Adrenal gland (tissue), 5 donors: Measurements from ENCODE around the gene INSRR.

ENCODE experiments used
- POLR2A ChIP-seq, 2 donors: fragments of 450-650 bp; IDR thresholded peaks; one replicate each; pipeline ENCODE4 v1.6.1; 2017; ENCODE audit warnings: antibody characterized with exemption in 2 of 2, mild to moderate bottlenecking in 2 of 2, moderate library complexity in 1 of 2
- TF ChIP-seq, protein P1 (sequence below), 6 experiments: fragments of 450-650 bp in 4 of 6; fragments of 200-600 bp in 2 of 6; sonication (generic) in 1 of 6; IDR thresholded peaks; 1 replicate in 5 of 6; 2 replicates in 1 of 6; pipeline versions ENCODE4 v1.5.1 to v1.8.0; 2016 to 2021; ENCODE audit warnings: antibody characterized with exemption in 6 of 6, mild to moderate bottlenecking in 2 of 6, moderate library complexity in 1 of 6
- donor health status: DM: no; HTN: no; CAD: no.

DNA sequence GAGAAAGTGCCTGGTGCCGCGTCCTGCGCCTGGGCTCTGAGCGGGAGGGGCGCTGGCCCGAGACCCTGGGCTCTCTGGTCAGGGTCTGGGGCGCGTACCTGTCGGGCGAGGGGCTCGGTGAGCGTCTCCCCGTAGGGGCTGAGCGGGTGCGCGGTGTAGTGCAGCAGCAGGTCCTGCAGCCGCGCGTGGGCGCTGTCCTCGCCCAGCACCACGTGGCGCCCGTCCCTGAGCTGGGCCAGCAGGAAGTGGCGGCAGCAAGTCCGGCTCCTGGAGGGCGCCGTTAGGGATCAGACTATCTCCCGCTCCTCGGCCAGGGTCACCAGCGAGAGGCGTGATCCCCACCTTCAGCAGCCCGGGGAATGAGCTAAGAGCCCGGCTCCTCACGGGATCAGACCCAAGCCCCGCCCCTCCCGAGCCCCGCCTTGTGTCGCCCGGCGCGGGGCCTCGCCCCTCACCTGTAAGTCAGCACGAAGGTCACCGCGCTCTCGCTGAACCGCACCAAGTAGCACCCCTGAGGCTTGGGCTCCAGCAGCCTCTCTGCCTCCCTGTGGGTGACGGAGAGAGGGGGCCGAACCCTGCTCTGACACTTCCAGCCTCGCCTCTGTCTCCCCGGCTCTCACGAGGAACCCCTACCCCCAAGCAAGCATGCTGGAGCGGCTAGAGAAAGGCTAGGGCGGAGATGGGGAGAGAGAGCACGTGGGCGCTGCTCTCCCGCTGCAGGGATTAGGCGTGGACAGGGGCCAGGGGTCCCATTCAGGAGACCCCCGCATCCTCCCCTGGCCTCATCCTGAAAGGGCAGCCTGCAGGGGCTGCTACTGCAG is 45.0 kb downstream of the INSRR start:
- TF ChIP-seq, protein P1, sequence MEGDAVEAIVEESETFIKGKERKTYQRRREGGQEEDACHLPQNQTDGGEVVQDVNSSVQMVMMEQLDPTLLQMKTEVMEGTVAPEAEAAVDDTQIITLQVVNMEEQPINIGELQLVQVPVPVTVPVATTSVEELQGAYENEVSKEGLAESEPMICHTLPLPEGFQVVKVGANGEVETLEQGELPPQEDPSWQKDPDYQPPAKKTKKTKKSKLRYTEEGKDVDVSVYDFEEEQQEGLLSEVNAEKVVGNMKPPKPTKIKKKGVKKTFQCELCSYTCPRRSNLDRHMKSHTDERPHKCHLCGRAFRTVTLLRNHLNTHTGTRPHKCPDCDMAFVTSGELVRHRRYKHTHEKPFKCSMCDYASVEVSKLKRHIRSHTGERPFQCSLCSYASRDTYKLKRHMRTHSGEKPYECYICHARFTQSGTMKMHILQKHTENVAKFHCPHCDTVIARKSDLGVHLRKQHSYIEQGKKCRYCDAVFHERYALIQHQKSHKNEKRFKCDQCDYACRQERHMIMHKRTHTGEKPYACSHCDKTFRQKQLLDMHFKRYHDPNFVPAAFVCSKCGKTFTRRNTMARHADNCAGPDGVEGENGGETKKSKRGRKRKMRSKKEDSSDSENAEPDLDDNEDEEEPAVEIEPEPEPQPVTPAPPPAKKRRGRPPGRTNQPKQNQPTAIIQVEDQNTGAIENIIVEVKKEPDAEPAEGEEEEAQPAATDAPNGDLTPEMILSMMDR (IDR thresholded peaks at IDR 0.05), result peak; percentile 42 to 71 (median 54)
- TF ChIP-seq POLR2A (IDR thresholded peaks at IDR 0.05), result no peak
